ENCODE data around the gene TEDDM1.

TEDDM1 gene

GRCh38 chr1:182430263-182431068 is 30.0 kb upstream of the TEDDM1 start:
- no peaks in the 10 kb centered on the region for H3K9me3 ChIP-seq (ENCODE audit: insufficient read depth, low read depth, low read length)
- WGBS = 92% methylated on average over 10 of the region's 11 CpGs
- no peak overlapping the region for H3K27ac ChIP-seq (ENCODE audit: low read depth, low read length)
- no peak overlapping the region for H3K9ac ChIP-seq (ENCODE audit: low read depth, low read length)
- no peaks in the 10 kb centered on the region for H3K27me3 ChIP-seq (ENCODE audit: insufficient read depth, low read length)
- no peaks in the 10 kb centered on the region for H3K36me3 ChIP-seq (ENCODE audit: insufficient read depth, low read length)
- H3K4me3 ChIP-seq (ENCODE audit: low read length) = no peak overlapping the region
- H3K4me1 ChIP-seq (ENCODE audit: insufficient read depth, low read length) = no peaks in the 10 kb centered on the region; the same call in 1 of the 2 replicates

GRCh38 chr1:182428043-182428442 is 27.6 kb upstream of the TEDDM1 start:
- Histone ChIP-seq H3K27ac (ENCODE audit: low read depth, low read length) (no peak overlapping the region), H3K9me3 (ENCODE audit: insufficient read depth, low read depth, low read length) (no peaks in the 10 kb centered on the region), H3K4me1 (ENCODE audit: insufficient read depth, low read length) (no peaks in the 10 kb centered on the region; the same call in 1 of the 2 replicates), H3K36me3 (ENCODE audit: insufficient read depth, low read length) (no peaks in the 10 kb centered on the region), H3K27me3 (ENCODE audit: insufficient read depth, low read length) (no peaks in the 10 kb centered on the region), H3K9ac (ENCODE audit: low read depth, low read length) (no peak overlapping the region), H3K4me3 (ENCODE audit: low read length) (no peak overlapping the region)
- 100% methylated on average over 2 of the region's 2 CpGs for WGBS

GRCh38 chr1:182426442-182427430 is 26.3 kb upstream of the TEDDM1 start:
- no peak overlapping the region for H3K27ac ChIP-seq (ENCODE audit: low read depth, low read length)
- H3K27me3 ChIP-seq (ENCODE audit: insufficient read depth, low read length) = no peaks in the 10 kb centered on the region
- 94% methylated on average over 7 of the region's 7 CpGs for WGBS
- no peak overlapping the region for H3K9ac ChIP-seq (ENCODE audit: low read depth, low read length)
- H3K9me3 ChIP-seq (ENCODE audit: insufficient read depth, low read depth, low read length) = no peaks in the 10 kb centered on the region
- no peak overlapping the region for H3K4me3 ChIP-seq (ENCODE audit: low read length)
- no peaks in the 10 kb centered on the region for H3K36me3 ChIP-seq (ENCODE audit: insufficient read depth, low read length)
- H3K4me1 ChIP-seq (ENCODE audit: insufficient read depth, low read length) = no peaks in the 10 kb centered on the region; the same call in 1 of the 2 replicates

GRCh38 chr1:182415789-182416188 is 15.3 kb upstream of the TEDDM1 start:
- Histone ChIP-seq H3K4me3 (ENCODE audit: low read length) (no peak overlapping the region), H3K36me3 (ENCODE audit: insufficient read depth, low read length) (no peaks in the 10 kb centered on the region), H3K9me3 (ENCODE audit: insufficient read depth, low read depth, low read length) (no peaks in the 10 kb centered on the region), H3K27me3 (ENCODE audit: insufficient read depth, low read length) (no peaks in the 10 kb centered on the region), H3K27ac (ENCODE audit: low read depth, low read length) (no peak overlapping the region), H3K4me1 (ENCODE audit: insufficient read depth, low read length) (no peaks in the 10 kb centered on the region), H3K9ac (ENCODE audit: low read depth, low read length) (no peak overlapping the region)
- no CpG with 5 or more reads among the region's 1 CpG for WGBS

GRCh38 chr1:182413969-182414368 is 13.5 kb upstream of the TEDDM1 start:
- WGBS = 92% methylated on average over 6 of the region's 6 CpGs
- no peaks in the 10 kb centered on the region for H3K4me1 ChIP-seq (ENCODE audit: insufficient read depth, low read length)
- H3K36me3 ChIP-seq (ENCODE audit: insufficient read depth, low read length) = no peaks in the 10 kb centered on the region

GRCh38 chr1:182413486-182413885 is 13.0 kb upstream of the TEDDM1 start:
- Histone ChIP-seq H3K4me3 (ENCODE audit: low read length) (no peak overlapping the region), H3K9me3 (ENCODE audit: insufficient read depth, low read depth, low read length) (no peaks in the 10 kb centered on the region), H3K4me1 (ENCODE audit: insufficient read depth, low read length) (no peaks in the 10 kb centered on the region), H3K36me3 (ENCODE audit: insufficient read depth, low read length) (no peaks in the 10 kb centered on the region), H3K27me3 (ENCODE audit: insufficient read depth, low read length) (no peaks in the 10 kb centered on the region), H3K9ac (ENCODE audit: low read depth, low read length) (no peak overlapping the region), H3K27ac (ENCODE audit: low read depth, low read length) (no peak overlapping the region)
- 96% methylated on average over 3 of the region's 3 CpGs for WGBS

More at GRCh38 chr1:182413969-182414368, 13.5 kb upstream of the TEDDM1 start:
- H3K9ac ChIP-seq (ENCODE audit: low read depth, low read length) = no peak overlapping the region
- no peaks in the 10 kb centered on the region for H3K27me3 ChIP-seq (ENCODE audit: insufficient read depth, low read length)
- H3K27ac ChIP-seq (ENCODE audit: low read depth, low read length) = no peak overlapping the region
- H3K4me3 ChIP-seq (ENCODE audit: low read length) = no peak overlapping the region
- H3K9me3 ChIP-seq (ENCODE audit: insufficient read depth, low read depth, low read length) = no peaks in the 10 kb centered on the region

- 95% methylated on average over 1 of the region's 1 CpG for WGBS
- Histone ChIP-seq H3K9ac (ENCODE audit: low read depth, low read length) (no peak overlapping the region), H3K4me1 (ENCODE audit: insufficient read depth, low read length) (no peaks in the 10 kb centered on the region), H3K9me3 (ENCODE audit: insufficient read depth, low read depth, low read length) (no peaks in the 10 kb centered on the region), H3K36me3 (ENCODE audit: insufficient read depth, low read length) (no peaks in the 10 kb centered on the region), H3K27me3 (ENCODE audit: insufficient read depth, low read length) (no peaks in the 10 kb centered on the region), H3K4me3 (ENCODE audit: low read length) (no peak overlapping the region), H3K27ac (ENCODE audit: low read depth, low read length) (no peak overlapping the region)
These were observed 10.3 kb upstream of the TEDDM1 start for GRCh38 chr1:182410620-182411273.

- Histone ChIP-seq H3K9me3 (ENCODE audit: insufficient read depth, low read depth, low read length) (no peaks in the 10 kb centered on the region), H3K4me1 (ENCODE audit: insufficient read depth, low read length) (no peaks in the 10 kb centered on the region), H3K27me3 (ENCODE audit: insufficient read depth, low read length) (no peaks in the 10 kb centered on the region), H3K4me3 (ENCODE audit: low read length) (no peak overlapping the region), H3K36me3 (ENCODE audit: insufficient read depth, low read length) (no peaks in the 10 kb centered on the region), H3K9ac (ENCODE audit: low read depth, low read length) (no peak overlapping the region), H3K27ac (ENCODE audit: low read depth, low read length) (no peak overlapping the region)
- WGBS = 85% methylated on average over 4 of the region's 4 CpGs
These were observed 9.7 kb upstream of the TEDDM1 start for GRCh38 chr1:182410138-182410537.

GRCh38 chr1:182408435-182409075 is 8.1 kb upstream of the TEDDM1 start:
- 74% methylated on average over 3 of the region's 3 CpGs for WGBS
- Histone ChIP-seq H3K36me3 (ENCODE audit: insufficient read depth, low read length) (no peaks in the 10 kb centered on the region), H3K4me3 (ENCODE audit: low read length) (no peak overlapping the region), H3K27ac (ENCODE audit: low read depth, low read length) (no peak overlapping the region), H3K9me3 (ENCODE audit: insufficient read depth, low read depth, low read length) (no peaks in the 10 kb centered on the region), H3K9ac (ENCODE audit: low read depth, low read length) (no peak overlapping the region), H3K4me1 (ENCODE audit: insufficient read depth, low read length) (no peaks in the 10 kb centered on the region), H3K27me3 (ENCODE audit: insufficient read depth, low read length) (no peaks in the 10 kb centered on the region)

- WGBS = 87% methylated on average over 3 of the region's 3 CpGs
- no peak overlapping the region for H3K9ac ChIP-seq (ENCODE audit: low read depth, low read length)
These were observed 7.3 kb upstream of the TEDDM1 start for GRCh38 chr1:182407724-182408123.

More at GRCh38 chr1:182407724-182408123, 7.3 kb upstream of the TEDDM1 start:
- no peak overlapping the region for H3K27ac ChIP-seq (ENCODE audit: low read depth, low read length)
- H3K27me3 ChIP-seq (ENCODE audit: insufficient read depth, low read length) = no peaks in the 10 kb centered on the region
- no peak overlapping the region for H3K4me3 ChIP-seq (ENCODE audit: low read length)
- H3K9me3 ChIP-seq (ENCODE audit: insufficient read depth, low read depth, low read length) = no peaks in the 10 kb centered on the region
- no peaks in the 10 kb centered on the region for H3K4me1 ChIP-seq (ENCODE audit: insufficient read depth, low read length)
- H3K36me3 ChIP-seq (ENCODE audit: insufficient read depth, low read length) = no peaks in the 10 kb centered on the region
